Globus pallidus (tissue), 1 donor: Measurements from ENCODE around the gene STX1A.
A peak's percentile ranks its signal among the peaks of the same experiment; 100 is the strongest.
"Not testable (repeated sequence)": the region's sequence is repeated elsewhere in the genome, so short reads cannot be mapped to it uniquely, and the experiment has no call there.

Source experiments
- DNase-seq: peaks from one replicate; pipeline ENCODE4 v3.0.0-alpha.2; 2015; ENCODE audit warnings: low spot score

The STX1A gene

DNA sequence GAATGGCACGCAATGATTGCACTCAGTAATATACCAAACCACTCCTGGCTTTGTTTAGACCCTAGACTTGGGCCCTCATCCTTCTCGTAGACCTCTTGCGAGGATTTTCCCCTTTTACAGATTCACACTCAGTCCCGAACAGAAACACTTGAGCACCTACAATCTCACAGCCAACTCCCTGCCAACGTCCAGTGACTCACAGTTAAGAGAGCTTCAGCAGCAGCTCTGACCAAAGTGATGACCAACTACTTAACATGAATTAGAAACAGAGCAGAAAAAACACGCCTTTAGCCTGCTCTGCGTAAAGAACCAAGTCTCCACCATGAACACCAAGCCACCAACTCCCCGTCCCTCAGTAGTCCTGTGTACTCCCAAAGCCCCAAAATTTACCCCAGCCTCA is 38.4 kb downstream of the STX1A start:
- DNase-seq, result no peak

DNA sequence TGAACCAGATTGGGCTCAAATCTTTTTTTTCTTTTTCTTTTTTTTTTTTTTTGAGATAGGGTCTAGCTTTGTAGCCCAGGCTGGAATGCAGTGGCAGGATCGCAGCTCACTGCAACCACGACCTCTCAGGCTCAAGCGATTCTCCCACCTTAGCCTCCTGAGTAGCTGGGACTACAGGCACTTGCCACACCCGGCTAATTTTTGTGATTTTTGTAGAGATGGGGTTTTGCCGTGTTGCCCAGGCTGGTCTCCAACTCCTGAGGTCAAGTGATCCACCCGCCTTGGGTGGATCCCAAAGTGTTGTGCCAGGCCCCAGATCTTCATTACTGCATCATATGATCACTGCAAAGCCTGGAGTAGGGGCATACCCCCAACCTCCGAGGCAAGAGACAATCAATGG is 39.0 kb downstream of the STX1A start:
- no peak for DNase-seq

- DNase-seq, result no peak
These were observed 39.8 kb downstream of the STX1A start for GRCh38 chr7:73679709-73680108.

DNA sequence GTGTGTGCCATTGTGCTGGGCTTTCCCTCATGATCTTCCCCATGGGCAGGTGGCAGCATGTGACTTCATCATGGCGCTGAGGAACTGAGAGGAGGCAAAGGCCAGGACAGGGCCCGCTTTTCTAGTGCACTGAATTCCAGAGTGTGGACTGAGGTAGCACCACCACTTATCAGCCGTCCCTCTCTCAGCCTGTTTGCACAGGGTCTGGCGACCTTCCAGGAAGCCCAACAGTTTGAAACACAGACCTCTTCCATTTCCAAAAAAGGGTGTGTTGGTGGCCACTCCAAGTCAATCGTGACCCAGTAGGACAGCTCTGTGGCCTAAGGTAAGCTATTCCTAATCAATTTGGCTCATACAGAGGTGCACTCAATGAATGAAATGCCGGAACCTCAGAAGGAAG is 40.6 kb downstream of the STX1A start:
- DNase-seq, result no peak

- not testable (repeated sequence) for DNase-seq
These were observed 43.4 kb downstream of the STX1A start for GRCh38 chr7:73676062-73676461.

DNA sequence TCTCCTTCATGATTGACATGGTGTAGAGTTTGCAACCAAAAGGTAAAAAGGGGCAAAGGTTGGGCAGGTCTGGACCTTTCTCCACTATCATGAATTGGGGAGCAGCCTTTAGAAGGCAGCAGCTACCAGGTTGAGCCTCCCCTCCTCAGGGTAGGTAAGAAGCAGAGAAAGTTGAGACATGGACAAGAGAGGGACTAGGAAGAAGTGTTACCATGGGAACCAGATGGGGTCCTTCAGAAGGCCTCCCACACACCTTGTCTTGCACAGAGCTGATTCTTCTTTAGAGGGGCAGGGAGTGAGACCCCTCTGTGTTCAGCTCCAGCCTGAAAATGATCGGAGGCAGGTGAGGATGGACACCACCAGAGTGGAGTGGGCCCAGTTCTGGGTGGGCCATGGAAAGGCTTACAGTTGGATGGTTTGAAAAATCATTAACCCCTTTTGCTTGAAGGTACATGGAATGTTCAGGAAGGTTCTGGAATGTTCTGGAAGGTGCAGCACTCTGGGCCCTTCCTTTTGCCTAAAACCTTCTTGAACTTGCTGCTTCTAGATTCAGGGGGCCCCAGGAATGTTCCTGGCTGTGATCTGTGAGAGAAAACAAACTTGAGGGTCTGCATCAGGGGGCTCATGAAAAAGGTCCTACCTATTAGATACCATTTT is 44.9 kb downstream of the STX1A start:
- DNase-seq, result no peak

GRCh38 chr7:73671857-73672445 is 47.5 kb downstream of the STX1A start:
- no peak for DNase-seq

- no peak for DNase-seq
These were observed 48.2 kb downstream of the STX1A start for GRCh38 chr7:73671322-73671661.

- DNase-seq, result no peak
These were observed 49.5 kb downstream of the STX1A start for GRCh38 chr7:73669858-73670385.

DNA sequence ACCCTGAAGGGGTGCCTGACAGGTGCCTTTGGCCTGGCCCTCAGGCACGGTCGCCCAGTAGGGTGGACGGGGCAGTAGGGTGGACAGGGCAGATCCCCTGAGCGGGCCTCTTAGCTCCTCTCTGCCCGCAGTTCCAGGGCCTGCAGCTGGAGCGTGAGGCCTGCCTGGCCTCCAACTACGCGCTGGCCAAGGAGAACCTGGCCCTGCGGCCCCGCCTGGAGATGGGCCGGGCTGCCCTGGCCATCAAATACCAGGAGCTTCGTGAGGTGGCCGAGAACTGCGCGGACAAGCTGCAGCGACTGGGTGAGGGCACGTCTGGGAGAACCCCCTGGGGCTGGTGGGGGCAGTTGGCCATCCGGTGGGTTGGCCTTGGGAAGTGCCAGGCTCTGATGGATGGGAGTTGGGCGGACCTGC is 50.2 kb downstream of the STX1A start:
- no peak for DNase-seq

- DNase-seq, result no peak
These were observed 50.6 kb downstream of the STX1A start for GRCh38 chr7:73668886-73669230.

DNA sequence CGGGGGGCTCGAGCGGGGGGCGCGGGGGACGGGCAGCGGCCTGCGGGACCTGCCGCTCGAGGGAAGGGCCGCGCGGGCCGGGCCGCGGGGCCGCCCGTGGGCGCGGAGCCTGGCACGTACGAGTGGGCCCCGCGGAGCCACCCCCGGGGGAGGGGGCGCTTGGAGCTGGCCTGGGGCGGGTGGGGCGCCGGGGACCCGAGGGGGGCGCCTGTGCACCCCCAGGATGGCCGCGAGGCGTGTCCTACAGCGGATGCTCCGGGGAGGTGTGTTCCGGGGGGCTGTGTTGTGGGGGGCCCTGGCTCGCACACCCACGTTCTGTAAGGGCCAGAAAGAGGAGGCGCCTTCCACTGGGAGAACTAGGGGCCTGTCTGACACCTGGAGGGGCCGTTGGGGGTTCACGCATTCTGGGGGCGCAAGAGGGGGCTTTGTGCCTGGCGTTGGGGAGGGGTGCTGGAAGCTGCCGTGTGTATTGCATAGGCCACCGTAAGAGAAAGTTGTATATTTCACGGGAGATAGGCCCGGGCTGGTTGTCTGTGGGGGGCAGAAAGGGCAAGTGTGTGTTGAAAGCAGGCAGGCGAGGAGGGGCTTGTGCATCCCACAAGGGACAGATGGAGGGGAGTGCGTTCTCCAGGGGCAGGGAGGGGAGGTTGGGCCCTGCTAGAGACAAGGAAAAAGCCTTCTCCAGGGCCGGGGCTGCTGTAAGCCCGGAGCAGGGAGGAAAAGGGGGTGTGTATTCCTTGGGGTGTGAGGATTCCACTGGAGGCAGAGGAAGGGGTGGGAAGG is 51.2 kb downstream of the STX1A start:
- no peak for DNase-seq

- peak; percentile 81 for DNase-seq
These were observed 51.9 kb downstream of the STX1A start, which contains the start of gene VPS37D for GRCh38 chr7:73667344-73668102. VPS37D (plus strand) TSS chr7:73667831; CDS start chr7:73667959, 128 bp downstream.

DNA sequence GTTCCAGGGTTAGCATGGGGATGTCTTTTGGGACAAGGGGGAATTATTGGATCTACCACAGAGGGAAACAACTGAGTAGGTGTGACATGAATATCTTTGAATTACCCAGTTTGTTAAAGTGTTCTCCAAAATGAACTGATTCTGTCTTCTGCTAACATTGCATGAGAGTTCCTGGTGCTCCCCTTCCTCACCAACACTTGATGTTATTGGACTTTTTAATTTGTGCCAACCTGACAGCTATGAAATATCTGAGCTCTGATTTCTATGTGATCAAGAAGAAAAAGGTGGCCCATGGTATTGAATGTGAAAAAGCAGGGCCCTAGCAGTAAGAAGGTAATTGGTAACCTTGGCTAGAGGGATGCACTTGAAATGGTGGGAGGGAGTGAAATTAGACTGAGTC is 56.4 kb downstream of the STX1A start:
- DNase-seq, result no peak

GRCh38 chr7:73660594-73660993 is 58.9 kb downstream of the STX1A start:
- not testable (repeated sequence) for DNase-seq

DNA sequence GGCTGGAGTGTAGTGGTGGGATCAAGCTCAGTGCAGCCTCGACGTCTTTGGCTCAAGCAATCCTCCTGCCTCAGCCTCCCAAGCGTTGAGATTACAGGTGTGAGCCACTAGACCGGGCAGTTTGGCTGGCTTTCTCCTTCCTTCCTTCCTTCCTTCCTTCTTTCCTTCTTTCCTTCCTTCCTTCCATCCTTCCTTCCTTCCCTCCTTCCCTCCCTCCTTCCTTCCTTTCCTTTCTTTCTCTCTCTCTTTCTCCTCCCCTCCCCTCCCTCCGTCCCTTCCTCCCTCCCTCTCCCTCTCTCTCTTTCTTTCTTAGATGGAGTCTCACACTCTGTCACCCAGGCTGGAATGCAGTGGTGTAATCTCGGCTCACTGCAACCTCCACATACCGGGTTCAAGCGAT is 59.5 kb downstream of the STX1A start:
- no peak for DNase-seq

- not testable (repeated sequence) for DNase-seq
These were observed 64.2 kb downstream of the STX1A start for GRCh38 chr7:73655309-73655708.

DNA sequence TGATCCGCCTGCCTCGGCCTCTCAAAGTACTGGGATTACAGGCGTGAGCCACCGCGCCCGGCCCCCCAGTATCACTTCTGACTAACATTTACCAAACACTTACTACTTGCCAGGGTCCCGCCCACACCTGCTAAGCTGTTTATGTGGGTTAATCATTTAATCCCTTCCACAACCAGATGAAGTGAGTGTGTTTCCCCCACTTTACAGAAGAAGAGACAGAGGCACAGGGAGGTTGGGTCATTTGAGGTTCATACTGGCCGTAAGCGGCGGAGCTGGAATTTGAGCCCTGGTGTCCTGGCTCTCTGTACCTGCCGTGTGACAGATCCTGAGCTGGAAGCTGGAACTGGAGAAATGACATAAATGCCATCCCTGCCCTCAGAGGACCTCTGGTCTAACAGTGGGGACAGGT is 66.9 kb downstream of the STX1A start:
- no peak for DNase-seq

DNA sequence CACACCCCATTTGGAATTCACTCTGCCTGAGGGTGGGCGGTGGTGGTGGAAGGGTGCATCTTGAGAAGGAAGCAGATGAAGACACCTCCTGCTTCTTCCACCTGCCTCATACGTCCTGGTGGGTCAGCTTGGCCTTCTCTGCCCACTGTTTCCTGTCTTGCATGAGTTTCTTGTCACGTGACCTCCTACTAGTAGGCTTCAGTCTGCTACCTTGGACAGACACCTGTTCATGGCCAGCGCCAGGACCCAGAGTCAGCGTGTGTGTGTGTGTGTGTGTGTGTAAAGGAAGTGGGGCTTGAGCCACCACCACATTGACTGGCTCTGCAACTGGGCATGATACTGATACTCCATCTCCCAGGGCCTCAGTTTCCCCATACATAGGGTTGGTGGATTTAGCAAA is 68.9 kb downstream of the STX1A start:
- DNase-seq, result no peak

DNA sequence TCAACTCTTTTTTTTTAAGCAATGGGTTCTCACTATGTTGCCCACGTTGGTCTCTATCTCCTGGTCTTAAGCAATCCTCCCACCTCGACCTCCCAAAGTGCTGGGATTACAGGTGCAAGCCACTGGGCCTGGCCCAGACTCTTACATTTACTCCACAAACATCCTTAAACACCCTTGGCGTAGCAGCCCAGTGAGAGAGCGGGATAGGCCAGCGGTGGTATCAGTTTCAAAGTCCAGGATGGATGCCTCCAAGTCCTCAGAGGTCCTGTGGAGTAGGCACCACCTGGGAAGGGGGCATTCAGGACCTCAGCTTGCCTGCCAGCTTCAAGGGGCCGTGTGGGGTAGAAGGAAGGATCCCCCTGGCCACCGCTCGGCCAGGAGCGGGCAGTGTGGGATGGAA is 69.9 kb downstream of the STX1A start:
- no peak for DNase-seq
